ENCODE measurements around the gene YIPF1.
"Not testable (repeated sequence)": the region's sequence is repeated elsewhere in the genome, so short reads cannot be mapped to it uniquely, and the experiment has no call there.

Gene YIPF1

GRCh38 chr1:53837646-53837923, 52.0 kb downstream of the YIPF1 start:
- no peak for DNase-seq

GRCh38 chr1:53835491-53835890, 54.1 kb downstream of the YIPF1 start:
- no peak for DNase-seq

DNA sequence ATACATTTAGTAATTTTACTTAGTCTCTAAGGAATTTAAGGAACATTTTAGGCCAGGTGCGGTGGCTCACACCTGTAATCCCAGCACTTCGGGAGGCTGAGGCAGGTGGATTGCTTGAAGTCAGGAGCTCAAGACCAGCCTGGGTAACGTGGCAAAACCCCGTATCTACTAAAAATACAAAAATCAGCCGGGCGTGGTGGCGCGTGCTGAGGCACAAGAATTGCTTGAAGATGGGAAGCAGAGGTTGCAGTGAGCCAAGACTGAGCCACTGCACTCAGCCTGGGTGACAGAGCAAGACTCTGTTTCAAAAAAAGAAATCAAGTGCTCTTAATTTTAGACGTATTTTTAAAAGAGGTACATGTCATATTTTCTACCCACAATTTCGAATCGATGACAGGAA, 54.8 kb downstream of the YIPF1 start:
- DNase-seq, result no peak

- DNase-seq, result no peak
Measured at GRCh38 chr1:53833393-53833792, 56.2 kb downstream of the YIPF1 start.

GRCh38 chr1:53826367-53826766, 63.2 kb downstream of the YIPF1 start:
- DNase-seq, result no peak

- no peak for DNase-seq
Measured at GRCh38 chr1:53825306-53825705, 64.3 kb downstream of the YIPF1 start.

DNA sequence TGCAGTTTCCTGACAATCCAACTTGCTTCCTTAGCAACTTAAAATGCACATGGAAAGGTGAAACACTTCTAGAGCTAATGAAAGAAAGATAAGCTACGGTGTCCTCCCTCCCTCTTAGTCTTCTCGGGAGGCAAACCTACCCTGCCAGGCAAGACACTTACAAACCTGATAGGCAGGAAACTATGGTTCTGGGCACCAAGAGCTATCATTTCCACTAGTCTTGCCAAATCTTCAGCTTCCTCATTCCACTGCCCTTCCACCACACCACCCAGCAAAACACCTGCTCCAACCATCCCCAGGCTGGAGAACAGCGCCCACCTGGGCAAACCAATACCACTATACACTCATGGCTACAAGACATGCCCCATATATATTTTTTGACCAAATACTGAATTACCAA, 66.7 kb downstream of the YIPF1 start:
- DNase-seq, result no peak

DNA sequence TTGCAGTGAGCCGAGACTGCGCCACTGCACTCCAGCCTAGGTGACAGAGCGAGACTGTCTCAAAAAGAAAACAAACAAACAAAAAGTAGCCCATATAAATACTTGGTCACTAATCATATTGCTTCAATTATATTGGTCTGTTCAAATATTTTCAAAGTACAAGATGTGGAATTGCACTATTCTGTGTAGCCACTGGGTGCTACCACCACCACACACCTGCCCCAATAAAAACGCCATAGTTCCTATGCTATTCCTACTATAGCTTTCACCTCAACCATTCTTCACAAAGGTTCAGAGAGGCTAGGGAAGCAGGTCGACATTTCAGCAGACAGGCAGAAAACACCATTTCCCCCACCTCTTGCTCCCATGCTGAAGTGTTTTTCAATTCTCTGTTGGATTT, 68.2 kb downstream of the YIPF1 start:
- DNase-seq, result no peak

- DNase-seq, result no peak
Measured at GRCh38 chr1:53819387-53819786, 70.2 kb downstream of the YIPF1 start.

- not testable (repeated sequence) for DNase-seq
Measured at GRCh38 chr1:53816584-53816983, 73.0 kb downstream of the YIPF1 start.

GRCh38 chr1:53815484-53815883, 74.1 kb downstream of the YIPF1 start:
- not testable (repeated sequence) for DNase-seq

DNA sequence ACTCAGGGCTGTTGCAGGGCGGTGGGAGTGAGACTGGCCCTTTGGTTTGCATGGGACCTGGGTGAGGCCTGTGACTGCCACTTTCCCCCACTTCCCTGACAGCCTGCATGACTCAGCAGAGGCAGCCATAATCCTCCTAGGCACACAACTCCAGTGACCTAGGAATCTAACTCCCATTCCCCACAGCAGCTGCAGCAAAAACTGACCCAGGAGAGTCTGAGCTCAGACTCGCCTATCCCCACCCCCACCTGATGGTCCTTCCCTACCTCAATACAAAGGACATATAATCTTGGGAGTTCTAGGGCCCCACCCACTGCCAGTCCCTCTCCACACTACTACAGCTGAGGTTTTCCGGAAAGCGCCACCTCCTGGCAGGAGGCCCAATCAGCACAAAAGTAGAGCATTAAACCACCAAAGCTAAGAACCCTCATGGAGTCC, 78.2 kb downstream of the YIPF1 start:
- no peak for DNase-seq

- DNase-seq, result no peak
Measured at GRCh38 chr1:53810497-53810896, 79.1 kb downstream of the YIPF1 start.

DNA sequence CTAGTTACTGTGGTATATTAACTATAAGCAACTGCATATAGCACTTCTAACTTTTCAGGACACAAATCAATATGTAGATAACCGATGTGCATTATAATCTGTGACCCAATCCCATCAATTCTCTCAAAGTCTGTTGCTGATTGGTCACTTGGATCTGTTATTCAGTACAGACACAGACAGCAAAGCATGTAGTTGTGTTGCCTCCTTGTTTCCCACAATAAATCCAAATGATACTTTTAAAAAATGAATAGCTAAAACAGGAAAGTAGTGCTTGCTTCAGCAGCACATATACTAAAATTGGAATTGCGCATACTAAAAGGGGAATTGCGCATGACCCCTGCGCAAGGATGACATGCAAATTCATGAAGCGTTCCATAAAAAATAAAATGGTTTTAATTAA, 79.6 kb downstream of the YIPF1 start:
- no peak for DNase-seq

DNA sequence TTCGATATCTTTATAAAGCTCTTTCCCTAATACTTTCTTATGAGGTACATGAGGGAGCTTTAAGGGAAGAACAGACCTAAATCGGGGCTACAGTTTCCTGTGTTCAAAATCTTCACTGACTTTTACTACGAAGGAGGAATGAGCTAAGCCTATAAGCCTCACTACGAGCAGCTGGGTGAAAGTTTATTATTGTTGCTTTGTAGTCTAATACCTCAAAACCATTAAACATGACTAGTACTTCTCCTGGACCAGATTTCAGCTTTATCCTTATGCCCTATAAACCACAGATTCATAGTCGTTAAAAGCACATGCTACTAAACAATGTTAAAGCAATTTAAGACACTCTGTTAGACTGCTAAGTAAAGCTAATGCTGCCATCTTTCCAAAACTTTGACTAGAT, 81.7 kb downstream of the YIPF1 start:
- no peak for DNase-seq

GRCh38 chr1:53804791-53805505, 84.6 kb downstream of the YIPF1 start:
- no peak for DNase-seq

DNA sequence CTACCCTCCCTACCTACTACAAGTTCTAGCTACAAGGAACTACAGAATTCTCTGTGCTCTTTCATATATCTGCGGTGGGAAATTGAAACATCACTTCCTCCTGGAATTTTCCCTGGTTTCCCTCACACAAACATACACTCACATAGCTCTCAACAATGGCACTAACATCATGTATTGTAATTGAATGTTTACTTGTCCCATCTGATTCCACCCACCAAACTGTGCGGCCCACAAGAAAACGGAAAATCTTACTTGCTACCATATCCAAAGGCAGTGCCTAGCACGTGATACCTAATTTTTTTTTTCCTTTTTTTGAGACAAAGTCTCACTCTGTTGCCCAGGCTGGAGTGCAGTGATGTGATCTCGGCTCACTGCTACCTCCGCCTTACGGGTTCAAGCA, 85.4 kb downstream of the YIPF1 start:
- DNase-seq, result no peak
